ENCODE measurements around the gene GDA. TPM values are rescaled to one million over a fixed set of nuclear protein-coding genes. Genes with fewer than 3 reads are reported as not detected.

The GDA gene
- polyA plus RNA-seq = 100 to 1,000 TPM in 2 of 4 donors, 10 to 100 TPM in 2; 33.1 to 210 (median 124) TPM
- long read RNA-seq, donor 1, full-length matches to known transcripts = 9 of 31 reads
- long read RNA-seq, donor 1, partial matches to known transcripts = 22 of 31 reads
- long read RNA-seq, donor 1, other reads (novel, unspliced or antisense) = 0 of 31 reads
- long read RNA-seq, donor 2, full-length matches to known transcripts = 3 of 10 reads
- long read RNA-seq, donor 2, partial matches to known transcripts = 7 of 10 reads
- long read RNA-seq, donor 2, other reads (novel, unspliced or antisense) = 0 of 10 reads
- long read RNA-seq, donor 3, full-length matches to known transcripts = 2 of 15 reads
- long read RNA-seq, donor 3, partial matches to known transcripts = 13 of 15 reads
- long read RNA-seq, donor 3, other reads (novel, unspliced or antisense) = 0 of 15 reads
- long read RNA-seq, donor 4 = 0 reads
- long read RNA-seq, donor 5 = 0 reads
- long read RNA-seq, donor 6, full-length matches to known transcripts = 9 of 30 reads
- long read RNA-seq, donor 6, partial matches to known transcripts = 21 of 30 reads
- long read RNA-seq, donor 6, other reads (novel, unspliced or antisense) = 0 of 30 reads
- long read RNA-seq, donor 7 = 0 reads
- long read RNA-seq, donor 8 = 0 reads
- long read RNA-seq, donor 9 = 0 reads
- long read RNA-seq, donor 10 = 0 reads

GRCh38 chr9:72149231-72149975 is at the start of gene GDA:
TSS of gene GDA (plus strand) at chr9:72149440. CDS start at chr9:72149560, 120 bp downstream.
- 1 to 3% (median 2%) methylated on average over 59 to 70 of the region's 70 CpGs for WGBS, 3 donors
- peaks cover 0 to 6% (median 3%) of the 10 kb centered on the region in 3 donors for H3K27me3 ChIP-seq (ENCODE audit: control insufficient read depth in 3 of 3, insufficient read depth in 3 of 3, low read length in 3 of 3)
- H3K27ac ChIP-seq (ENCODE audit: low read depth in 1 of 3, low read length in 2 of 3) = peak within 1 kb of the TSS; percentile 84 to 88 (median 86)
- H3K4me3 ChIP-seq (ENCODE audit: low read depth in 1 of 3, low read length in 3 of 3) = peak within 1 kb of the TSS; percentile 29 to 83 (median 62)
- no peak for FAIRE-seq
- peaks cover 0 to 19% (median 0%) of the 10 kb centered on the region in 3 donors for H3K4me1 ChIP-seq (ENCODE audit: control insufficient read depth in 3 of 3, insufficient read depth in 2 of 3, low read depth in 1 of 3, low read length in 2 of 3)
- peak; percentile 87 to 88 for DNase-seq
- H3K9me3 ChIP-seq (ENCODE audit: control insufficient read depth in 2 of 2, insufficient read depth in 1 of 2, low read depth in 1 of 2, low read length in 1 of 2) = no peaks in the 10 kb centered on the region
- H3K36me3 ChIP-seq (ENCODE audit: control insufficient read depth in 3 of 3, insufficient read depth in 2 of 3, low read depth in 1 of 3, low read length in 3 of 3) = peaks cover 0 to 4% (median 0%) of the 10 kb centered on the region in 3 donors

GRCh38 chr9:72102520-72102919 is 46.7 kb upstream of the GDA start:
- Histone ChIP-seq H3K27ac (ENCODE audit: low read depth in 1 of 3, low read length in 2 of 3) (no peak overlapping the region), H3K9me3 (ENCODE audit: control insufficient read depth in 2 of 2, insufficient read depth in 1 of 2, low read depth in 1 of 2, low read length in 1 of 2) (peaks cover 0 to 8% of the 10 kb centered on the region in 2 donors), H3K27me3 (ENCODE audit: control insufficient read depth in 3 of 3, insufficient read depth in 3 of 3, low read length in 3 of 3) (no peaks in the 10 kb centered on the region), H3K4me1 (ENCODE audit: control insufficient read depth in 3 of 3, insufficient read depth in 2 of 3, low read depth in 1 of 3, low read length in 2 of 3) (no peaks in the 10 kb centered on the region), H3K4me3 (ENCODE audit: low read depth in 1 of 3, low read length in 3 of 3) (no peak overlapping the region), H3K36me3 (ENCODE audit: control insufficient read depth in 3 of 3, insufficient read depth in 2 of 3, low read depth in 1 of 3, low read length in 3 of 3) (no peaks in the 10 kb centered on the region)
- 92% methylated on average over 2 of the region's 2 CpGs for WGBS, 3 donors
- FAIRE-seq (no peak), DNase-seq (no peak)

- Histone ChIP-seq H3K27me3 (ENCODE audit: control insufficient read depth in 3 of 3, insufficient read depth in 3 of 3, low read length in 3 of 3) (no peaks in the 10 kb centered on the region), H3K4me3 (ENCODE audit: low read depth in 1 of 3, low read length in 3 of 3) (no peak overlapping the region), H3K4me1 (ENCODE audit: control insufficient read depth in 3 of 3, insufficient read depth in 2 of 3, low read depth in 1 of 3, low read length in 2 of 3) (no peaks in the 10 kb centered on the region), H3K27ac (ENCODE audit: low read depth in 1 of 3, low read length in 2 of 3) (no peak overlapping the region), H3K9me3 (ENCODE audit: control insufficient read depth in 2 of 2, insufficient read depth in 1 of 2, low read depth in 1 of 2, low read length in 1 of 2) (no peaks in the 10 kb centered on the region), H3K36me3 (ENCODE audit: control insufficient read depth in 3 of 3, insufficient read depth in 2 of 3, low read depth in 1 of 3, low read length in 3 of 3) (no peaks in the 10 kb centered on the region)
- WGBS, 3 donors = 91 to 94% (median 94%) methylated on average over 2 of the region's 2 CpGs
- FAIRE-seq = no peak
- DNase-seq = no peak
Observed at GRCh38 chr9:72113056-72113455, 36.2 kb upstream of the GDA start.

- DNase-seq (peak; percentile 51 to 86), FAIRE-seq (peak; percentile 55)
- Histone ChIP-seq H3K27me3 (ENCODE audit: control insufficient read depth in 3 of 3, insufficient read depth in 3 of 3, low read length in 3 of 3) (no peaks in the 10 kb centered on the region), H3K4me3 (ENCODE audit: low read depth in 1 of 3, low read length in 3 of 3) (no peak overlapping the region), H3K27ac (ENCODE audit: low read depth in 1 of 3, low read length in 2 of 3) (peak overlapping the region; percentile 31 to 40 (median 32)), H3K4me1 (ENCODE audit: control insufficient read depth in 3 of 3, insufficient read depth in 2 of 3, low read depth in 1 of 3, low read length in 2 of 3) (peaks cover 0 to 26% (median 9%) of the 10 kb centered on the region in 3 donors), H3K36me3 (ENCODE audit: control insufficient read depth in 3 of 3, insufficient read depth in 2 of 3, low read depth in 1 of 3, low read length in 3 of 3) (no peaks in the 10 kb centered on the region), H3K9me3 (ENCODE audit: control insufficient read depth in 2 of 2, insufficient read depth in 1 of 2, low read depth in 1 of 2, low read length in 1 of 2) (no peaks in the 10 kb centered on the region)
- 8 to 56% (median 51%) methylated on average over 2 of the region's 2 CpGs for WGBS, 3 donors
Observed at GRCh38 chr9:72119853-72120252, 29.4 kb upstream of the GDA start.

- no peaks in the 10 kb centered on the region for H3K27me3 ChIP-seq (ENCODE audit: control insufficient read depth in 3 of 3, insufficient read depth in 3 of 3, low read length in 3 of 3)
- no peak overlapping the region for H3K4me3 ChIP-seq (ENCODE audit: low read depth in 1 of 3, low read length in 3 of 3)
- no peak for FAIRE-seq
- H3K27ac ChIP-seq (ENCODE audit: low read depth in 1 of 3, low read length in 2 of 3) = no peak overlapping the region
- no peaks in the 10 kb centered on the region for H3K36me3 ChIP-seq (ENCODE audit: control insufficient read depth in 3 of 3, insufficient read depth in 2 of 3, low read depth in 1 of 3, low read length in 3 of 3)
- 73 to 82% (median 74%) methylated on average over 2 of the region's 2 CpGs for WGBS, 3 donors
- no peaks in the 10 kb centered on the region for H3K9me3 ChIP-seq (ENCODE audit: control insufficient read depth in 2 of 2, insufficient read depth in 1 of 2, low read depth in 1 of 2, low read length in 1 of 2)
- peaks cover 0 to 51% (median 9%) of the 10 kb centered on the region in 3 donors for H3K4me1 ChIP-seq (ENCODE audit: control insufficient read depth in 3 of 3, insufficient read depth in 2 of 3, low read depth in 1 of 3, low read length in 2 of 3)
- DNase-seq = no peak
Observed at GRCh38 chr9:72124947-72125346, 24.3 kb upstream of the GDA start.

GRCh38 chr9:72127753-72128152 is 21.5 kb upstream of the GDA start:
- peak; percentile 94 for FAIRE-seq
- H3K4me1 ChIP-seq (ENCODE audit: control insufficient read depth in 3 of 3, insufficient read depth in 2 of 3, low read depth in 1 of 3, low read length in 2 of 3) = peaks cover 8 to 57% (median 11%) of the 10 kb centered on the region in 3 donors
- peaks cover 0 to 5% of the 10 kb centered on the region in 2 donors for H3K9me3 ChIP-seq (ENCODE audit: control insufficient read depth in 2 of 2, insufficient read depth in 1 of 2, low read depth in 1 of 2, low read length in 1 of 2)
- H3K4me3 ChIP-seq (ENCODE audit: low read depth in 1 of 3, low read length in 3 of 3) = no peak overlapping the region
- H3K27me3 ChIP-seq (ENCODE audit: control insufficient read depth in 3 of 3, insufficient read depth in 3 of 3, low read length in 3 of 3) = no peaks in the 10 kb centered on the region
- H3K36me3 ChIP-seq (ENCODE audit: control insufficient read depth in 3 of 3, insufficient read depth in 2 of 3, low read depth in 1 of 3, low read length in 3 of 3) = no peaks in the 10 kb centered on the region
- peak; percentile 75 to 93 for DNase-seq
- peak overlapping the region in 1 of 3 donors; percentile 88 for H3K27ac ChIP-seq (ENCODE audit: low read depth in 1 of 3, low read length in 2 of 3)
- 9 to 31% (median 19%) methylated on average over 2 of the region's 2 CpGs for WGBS, 3 donors

GRCh38 chr9:72128526-72128925 is 20.7 kb upstream of the GDA start:
- peaks cover 8 to 60% (median 11%) of the 10 kb centered on the region in 3 donors for H3K4me1 ChIP-seq (ENCODE audit: control insufficient read depth in 3 of 3, insufficient read depth in 2 of 3, low read depth in 1 of 3, low read length in 2 of 3)
- no peak overlapping the region for H3K4me3 ChIP-seq (ENCODE audit: low read depth in 1 of 3, low read length in 3 of 3)
- peaks cover 0 to 5% of the 10 kb centered on the region in 2 donors for H3K9me3 ChIP-seq (ENCODE audit: control insufficient read depth in 2 of 2, insufficient read depth in 1 of 2, low read depth in 1 of 2, low read length in 1 of 2)
- no peaks in the 10 kb centered on the region for H3K36me3 ChIP-seq (ENCODE audit: control insufficient read depth in 3 of 3, insufficient read depth in 2 of 3, low read depth in 1 of 3, low read length in 3 of 3)
- FAIRE-seq (no peak), DNase-seq (no peak)
- no peaks in the 10 kb centered on the region for H3K27me3 ChIP-seq (ENCODE audit: control insufficient read depth in 3 of 3, insufficient read depth in 3 of 3, low read length in 3 of 3)
- H3K27ac ChIP-seq (ENCODE audit: low read depth in 1 of 3, low read length in 2 of 3) = peak overlapping the region in 2 of 3 donors; percentile 77 to 88
- WGBS, 3 donors = 29 to 57% (median 34%) methylated on average over 2 of the region's 2 CpGs
